Activated CD4-positive, alpha-beta T cell treated with anti-CD3 and anti-CD28 coated beads, Interleukin-2, amount 50 U/mL, for 24 hours (primary cell): ENCODE measurements around the gene ATP2B2.

ENCODE experiments used
- DNase-seq, 2 donors: peaks; one replicate each; pipeline ENCODE4 v3.0.0-alpha.2; 2020; ENCODE audit warnings: low read depth in 1 of 2, low spot score in 1 of 2

The ATP2B2 gene

GRCh38 chr3:10368512-10368911 lies 136.9 kb downstream of the ATP2B2 start:
- no peak for DNase-seq

- DNase-seq: no peak
Observed at GRCh38 chr3:10367506-10367905, 137.9 kb downstream of the ATP2B2 start.

GRCh38 chr3:10366651-10367101 lies 138.7 kb downstream of the ATP2B2 start:
- DNase-seq: peak; percentile 9 to 30

- DNase-seq: no peak
Observed at GRCh38 chr3:10365791-10366190, 139.6 kb downstream of the ATP2B2 start.

- no peak for DNase-seq
Observed at GRCh38 chr3:10365316-10365715, 140.1 kb downstream of the ATP2B2 start.

- no peak for DNase-seq
Observed at GRCh38 chr3:10364806-10365205, 140.6 kb downstream of the ATP2B2 start.

GRCh38 chr3:10363935-10364334 lies 141.5 kb downstream of the ATP2B2 start:
- DNase-seq: peak in 1 of 2 donors; percentile 14

- no peak for DNase-seq
Observed at GRCh38 chr3:10361375-10361774, 144.0 kb downstream of the ATP2B2 start.

- no peak for DNase-seq
Observed at GRCh38 chr3:10360478-10360877, 144.9 kb downstream of the ATP2B2 start.

GRCh38 chr3:10359761-10360161 lies 145.6 kb downstream of the ATP2B2 start:
- no peak for DNase-seq

- DNase-seq: no peak
Observed at GRCh38 chr3:10358309-10358980, 146.9 kb downstream of the ATP2B2 start.

GRCh38 chr3:10357592-10358308 lies 147.6 kb downstream of the ATP2B2 start:
- DNase-seq: no peak

GRCh38 chr3:10357095-10357494 lies 148.3 kb downstream of the ATP2B2 start:
- no peak for DNase-seq

- DNase-seq: no peak
Observed at GRCh38 chr3:10356461-10356981, 148.9 kb downstream of the ATP2B2 start.

- DNase-seq: no peak
Observed at GRCh38 chr3:10354361-10355015, 150.9 kb downstream of the ATP2B2 start.

- DNase-seq: no peak
Observed at GRCh38 chr3:10353661-10354360, 151.6 kb downstream of the ATP2B2 start.

- DNase-seq: no peak
Observed at GRCh38 chr3:10353160-10353559, 152.2 kb downstream of the ATP2B2 start.

- no peak for DNase-seq
Observed at GRCh38 chr3:10352146-10352911, 153.1 kb downstream of the ATP2B2 start.

GRCh38 chr3:10351013-10351735 lies 154.2 kb downstream of the ATP2B2 start:
- DNase-seq: no peak
